ENCODE results near the gene DHX34. TPM values are rescaled to one million over a fixed set of nuclear protein-coding genes. Genes with fewer than 3 reads are reported as not detected.

Gene DHX34
- total and polyA plus RNA-seq, 4 donors = 3.1 to 11.6 (median 6.1) TPM

- Histone ChIP-seq H3K9me3 (ENCODE audit: control insufficient read depth in 4 of 4, low read length in 3 of 4) (no peaks in the 10 kb centered on the region), H3K4me1 (ENCODE audit: control insufficient read depth in 4 of 4, insufficient read depth in 4 of 4, low read length in 3 of 4) (peaks cover 0 to 6% (median 2%) of the 10 kb centered on the region in 4 donors), H3K36me3 (ENCODE audit: control insufficient read depth in 4 of 4, insufficient read depth in 3 of 4, low read depth in 1 of 4, low read length in 3 of 4) (no peaks in the 10 kb centered on the region), H3K27ac (ENCODE audit: low read depth in 1 of 2, low read length in 2 of 2) (no peak overlapping the region), H3K9ac (ENCODE audit: low read depth in 1 of 2, low read length in 2 of 2) (no peak overlapping the region), H3K4me3 (ENCODE audit: low read depth in 1 of 3, low read length in 3 of 3) (no peak overlapping the region), H3K27me3 (ENCODE audit: control insufficient read depth in 4 of 4, insufficient read depth in 4 of 4, low read length in 3 of 4) (peaks cover 2 to 24% (median 6%) of the 10 kb centered on the region in 4 donors)
- DNase-seq (ENCODE audit: low spot score) = no peak
- TF ChIP-seq YY1 (IDR thresholded peaks at IDR 0.05) = no peak
- TF ChIP-seq FOXA1 (IDR thresholded peaks at IDR 0.05) = no peak
- no peak for TF ChIP-seq SP1 (IDR thresholded peaks at IDR 0.05)
- no peak for TF ChIP-seq HNF4A (conservative IDR thresholded peaks at IDR 0.05)
- no peak for TF ChIP-seq HNF4G (IDR thresholded peaks at IDR 0.05)
- no peak for TF ChIP-seq GABPA (IDR thresholded peaks at IDR 0.05 in 1 of 2, conservative IDR thresholded peaks at IDR 0.05 in 1 of 2)
- TF ChIP-seq FOXA2 (IDR thresholded peaks at IDR 0.05) = no peak
- TF ChIP-seq TAF1 (conservative IDR thresholded peaks at IDR 0.05) = no peak
- TF ChIP-seq, protein P1, sequence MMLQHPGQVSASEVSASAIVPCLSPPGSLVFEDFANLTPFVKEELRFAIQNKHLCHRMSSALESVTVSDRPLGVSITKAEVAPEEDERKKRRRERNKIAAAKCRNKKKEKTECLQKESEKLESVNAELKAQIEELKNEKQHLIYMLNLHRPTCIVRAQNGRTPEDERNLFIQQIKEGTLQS (IDR thresholded peaks at IDR 0.05) = no peak
- no peak for TF ChIP-seq REST (IDR thresholded peaks at IDR 0.05)
- TF ChIP-seq CTCF (IDR thresholded peaks at IDR 0.05; ENCODE audit: low read depth, low read length, missing input control) = no peak
- TF ChIP-seq EGR1 (IDR thresholded peaks at IDR 0.05; ENCODE audit: low read depth in 2 of 2) = no peak
- 46% methylated on average over 12 of the region's 12 CpGs for WGBS
These were observed 67.5 kb downstream of the DHX34 start for GRCh38 chr19:47416643-47416985.

- TF ChIP-seq FOXA2 (IDR thresholded peaks at IDR 0.05) (no peak), HNF4G (IDR thresholded peaks at IDR 0.05) (no peak), TAF1 (conservative IDR thresholded peaks at IDR 0.05) (no peak), NR2F2 (IDR thresholded peaks at IDR 0.05) (no peak), CTCF (IDR thresholded peaks at IDR 0.05; ENCODE audit: low read depth, low read length, missing input control) (no peak), JUND (IDR thresholded peaks at IDR 0.05) (no peak), SP1 (IDR thresholded peaks at IDR 0.05) (no peak), RAD21 (IDR thresholded peaks at IDR 0.05) (no peak), GABPA (IDR thresholded peaks at IDR 0.05 in 1 of 2, conservative IDR thresholded peaks at IDR 0.05 in 1 of 2) (no peak), YY1 (IDR thresholded peaks at IDR 0.05) (no peak), RXRA (IDR thresholded peaks at IDR 0.05) (no peak)
- TF ChIP-seq, protein P2, sequence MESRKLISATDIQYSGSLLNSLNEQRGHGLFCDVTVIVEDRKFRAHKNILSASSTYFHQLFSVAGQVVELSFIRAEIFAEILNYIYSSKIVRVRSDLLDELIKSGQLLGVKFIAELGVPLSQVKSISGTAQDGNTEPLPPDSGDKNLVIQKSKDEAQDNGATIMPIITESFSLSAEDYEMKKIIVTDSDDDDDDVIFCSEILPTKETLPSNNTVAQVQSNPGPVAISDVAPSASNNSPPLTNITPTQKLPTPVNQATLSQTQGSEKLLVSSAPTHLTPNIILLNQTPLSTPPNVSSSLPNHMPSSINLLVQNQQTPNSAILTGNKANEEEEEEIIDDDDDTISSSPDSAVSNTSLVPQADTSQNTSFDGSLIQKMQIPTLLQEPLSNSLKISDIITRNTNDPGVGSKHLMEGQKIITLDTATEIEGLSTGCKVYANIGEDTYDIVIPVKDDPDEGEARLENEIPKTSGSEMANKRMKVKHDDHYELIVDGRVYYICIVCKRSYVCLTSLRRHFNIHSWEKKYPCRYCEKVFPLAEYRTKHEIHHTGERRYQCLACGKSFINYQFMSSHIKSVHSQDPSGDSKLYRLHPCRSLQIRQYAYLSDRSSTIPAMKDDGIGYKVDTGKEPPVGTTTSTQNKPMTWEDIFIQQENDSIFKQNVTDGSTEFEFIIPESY (IDR thresholded peaks at IDR 0.05) = no peak
- TF ChIP-seq, protein P3, sequence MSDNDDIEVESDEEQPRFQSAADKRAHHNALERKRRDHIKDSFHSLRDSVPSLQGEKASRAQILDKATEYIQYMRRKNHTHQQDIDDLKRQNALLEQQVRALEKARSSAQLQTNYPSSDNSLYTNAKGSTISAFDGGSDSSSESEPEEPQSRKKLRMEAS (IDR thresholded peaks at IDR 0.05) = no peak
- Histone ChIP-seq H3K27ac (ENCODE audit: low read depth in 1 of 2, low read length in 2 of 2) (no peak overlapping the region), H3K4me1 (ENCODE audit: control insufficient read depth in 4 of 4, insufficient read depth in 4 of 4, low read length in 3 of 4) (peaks cover 0 to 6% (median 2%) of the 10 kb centered on the region in 4 donors), H3K27me3 (ENCODE audit: control insufficient read depth in 4 of 4, insufficient read depth in 4 of 4, low read length in 3 of 4) (peaks cover 2 to 24% (median 6%) of the 10 kb centered on the region in 4 donors), H3K4me3 (ENCODE audit: low read depth in 1 of 3, low read length in 3 of 3) (no peak overlapping the region), H3K36me3 (ENCODE audit: control insufficient read depth in 4 of 4, insufficient read depth in 3 of 4, low read depth in 1 of 4, low read length in 3 of 4) (no peaks in the 10 kb centered on the region), H3K9me3 (ENCODE audit: control insufficient read depth in 4 of 4, low read length in 3 of 4) (no peaks in the 10 kb centered on the region), H3K9ac (ENCODE audit: low read depth in 1 of 2, low read length in 2 of 2) (no peak overlapping the region)
- WGBS = 20% methylated on average over 18 of the region's 18 CpGs
- no peak for DNase-seq (ENCODE audit: low spot score)
These were observed 68.1 kb downstream of the DHX34 start for GRCh38 chr19:47417107-47417745.
